Left forelimb (tissue), 1 donor: ENCODE data around the gene SCAF1.
A peak's percentile ranks its signal among the peaks of the same experiment; 100 is the strongest.

Experiments
- DNase-seq: peaks from one replicate; pipeline ENCODE4 v3.0.0-alpha.2; 2018; ENCODE audit warnings: low spot score

SCAF1 gene

GRCh38 chr19:49665351-49666119 lies 23.5 kb downstream of the SCAF1 start, which contains the start of the genes BCL2L12 and IRF3:
TSS of gene BCL2L12 (plus strand) at chr19:49665933. CDS start at chr19:49666693, 760 bp downstream.
TSS of gene IRF3 (minus strand) at chr19:49665857. CDS start at chr19:49664838, 1,019 bp downstream.
- peak; percentile 95 for DNase-seq

GRCh38 chr19:49666120-49666444 lies 24.1 kb downstream of the SCAF1 start:
- DNase-seq = no peak

- no peak for DNase-seq
These were observed 25.5 kb downstream of the SCAF1 start for GRCh38 chr19:49667473-49667872.

GRCh38 chr19:49669516-49669915 lies 27.5 kb downstream of the SCAF1 start:
- no peak for DNase-seq

GRCh38 chr19:49672131-49672919 lies 30.3 kb downstream of the SCAF1 start:
- DNase-seq = no peak

- DNase-seq = no peak
These were observed 34.3 kb downstream of the SCAF1 start for GRCh38 chr19:49676136-49676783.

- peak; percentile 100 for DNase-seq
These were observed 34.8 kb downstream of the SCAF1 start for GRCh38 chr19:49676784-49677230.

GRCh38 chr19:49677231-49677900 lies 35.4 kb downstream of the SCAF1 start, which contains the start of gene PRMT1:
TSS of gene PRMT1 (plus strand) at chr19:49677271. CDS start at chr19:49677281, 10 bp downstream.
- peak; percentile 86 for DNase-seq

GRCh38 chr19:49677901-49678674 lies 36.1 kb downstream of the SCAF1 start:
- peak; percentile 85 for DNase-seq

GRCh38 chr19:49678985-49679770 lies 37.2 kb downstream of the SCAF1 start:
- no peak for DNase-seq

- DNase-seq = no peak
These were observed 37.9 kb downstream of the SCAF1 start for GRCh38 chr19:49679771-49680413.

- peak; percentile 97 for DNase-seq
These were observed 38.7 kb downstream of the SCAF1 start for GRCh38 chr19:49680421-49681351.

GRCh38 chr19:49681830-49682229 lies 39.8 kb downstream of the SCAF1 start:
- DNase-seq = no peak

- no peak for DNase-seq
These were observed 40.3 kb downstream of the SCAF1 start for GRCh38 chr19:49682274-49682673.

GRCh38 chr19:49683814-49684250 lies 41.8 kb downstream of the SCAF1 start:
- no peak for DNase-seq

- no peak for DNase-seq
These were observed 42.4 kb downstream of the SCAF1 start for GRCh38 chr19:49684251-49684982.

GRCh38 chr19:49684983-49685553 lies 43.1 kb downstream of the SCAF1 start:
- no peak for DNase-seq
